Measurements from ENCODE around the gene FARP1.

GRCh38 chr13:98440390-98441055 is 297.6 kb downstream of the FARP1 start:
- TF ChIP-seq CTCF (IDR thresholded peaks at IDR 0.05): no peak
- no peak for TF ChIP-seq POLR2A (IDR thresholded peaks at IDR 0.05)
- TF ChIP-seq POLR2AphosphoS5 (IDR thresholded peaks at IDR 0.05): no peak
- TF ChIP-seq EP300 (IDR thresholded peaks at IDR 0.05): no peak

All from suprapubic skin (tissue), 4 donors.